ENCODE data around the gene LCNL1.

LCNL1 gene

DNA sequence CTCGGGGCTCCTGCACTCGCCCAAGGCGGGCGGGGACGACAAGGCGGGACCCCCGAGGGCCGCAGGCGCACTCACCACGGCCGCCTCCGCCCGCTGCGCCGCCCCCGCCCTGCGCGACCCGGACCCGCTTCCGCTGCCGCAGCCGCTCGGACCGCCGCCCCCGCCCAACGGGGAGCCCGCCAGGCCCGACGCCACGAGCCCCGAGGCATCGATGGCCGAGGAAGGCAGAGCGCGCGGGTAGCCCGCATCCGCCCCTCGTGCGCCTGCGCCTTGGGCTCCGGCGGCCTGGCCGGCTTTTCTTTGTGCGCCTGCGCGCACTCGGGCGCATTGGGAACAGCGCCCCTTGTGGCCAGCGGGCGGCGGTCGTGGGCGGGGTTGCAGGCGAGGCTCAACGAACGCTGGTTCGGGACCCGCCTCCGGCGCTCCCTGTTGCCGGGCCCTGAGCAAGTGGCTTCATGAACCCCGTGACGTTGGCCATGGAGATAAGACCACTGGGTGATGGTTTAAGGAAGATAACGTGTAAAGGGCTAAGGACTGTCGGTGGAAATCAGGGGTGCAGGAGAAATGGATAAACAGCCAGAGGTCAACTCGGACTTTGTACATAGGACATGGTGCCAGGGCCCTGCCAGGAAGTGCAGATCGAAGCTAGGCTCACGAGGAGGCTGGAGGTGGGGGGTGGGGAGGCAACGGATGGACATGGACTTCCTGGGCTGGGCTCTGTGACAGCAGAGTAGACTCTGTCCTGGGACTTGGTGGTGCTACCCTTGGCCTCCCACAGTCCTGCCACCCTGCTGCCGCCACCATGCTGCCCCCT, 38.1 kb upstream of the LCNL1 start, which contains the start of the genes C8G and FBXW5:
TSS of gene C8G (plus strand) at position 725 of the 814 bp plus-strand sequence. CDS start at position 803, 78 bp downstream.
TSS of gene FBXW5 (minus strand) at position 220 of the 814 bp plus-strand sequence. CDS start 655 bp downstream, outside the sequence.
- Histone ChIP-seq H3K27me3 (no peaks in the 10 kb centered on the region), H3K27ac (peak within 1 kb of the TSS; percentile 88 to 91), H3K36me3 (peaks cover 31 to 41% (median 34%) of the 10 kb centered on the region in 3 donors), H3K4me3 (peak within 1 kb of the TSS; percentile 82 to 83), H3K4me1 (peaks cover 0 to 58% (median 47%) of the 10 kb centered on the region in 4 donors), H3K9me3 (no peaks in the 10 kb centered on the region)
- intact Hi-C loops (cut with DNase I; ENCODE audit: low total_unique reads): loop anchor here (2.0 to 5.0 kb wide), 3 partner anchors 57 to 152 kb away; partner anchors contain the start of genes PHPT1, TMEM141 and TRAF2
- peak; percentile 91 to 97 for DNase-seq
- TF ChIP-seq, protein P1, sequence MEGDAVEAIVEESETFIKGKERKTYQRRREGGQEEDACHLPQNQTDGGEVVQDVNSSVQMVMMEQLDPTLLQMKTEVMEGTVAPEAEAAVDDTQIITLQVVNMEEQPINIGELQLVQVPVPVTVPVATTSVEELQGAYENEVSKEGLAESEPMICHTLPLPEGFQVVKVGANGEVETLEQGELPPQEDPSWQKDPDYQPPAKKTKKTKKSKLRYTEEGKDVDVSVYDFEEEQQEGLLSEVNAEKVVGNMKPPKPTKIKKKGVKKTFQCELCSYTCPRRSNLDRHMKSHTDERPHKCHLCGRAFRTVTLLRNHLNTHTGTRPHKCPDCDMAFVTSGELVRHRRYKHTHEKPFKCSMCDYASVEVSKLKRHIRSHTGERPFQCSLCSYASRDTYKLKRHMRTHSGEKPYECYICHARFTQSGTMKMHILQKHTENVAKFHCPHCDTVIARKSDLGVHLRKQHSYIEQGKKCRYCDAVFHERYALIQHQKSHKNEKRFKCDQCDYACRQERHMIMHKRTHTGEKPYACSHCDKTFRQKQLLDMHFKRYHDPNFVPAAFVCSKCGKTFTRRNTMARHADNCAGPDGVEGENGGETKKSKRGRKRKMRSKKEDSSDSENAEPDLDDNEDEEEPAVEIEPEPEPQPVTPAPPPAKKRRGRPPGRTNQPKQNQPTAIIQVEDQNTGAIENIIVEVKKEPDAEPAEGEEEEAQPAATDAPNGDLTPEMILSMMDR (IDR thresholded peaks at IDR 0.05): peak; percentile 98

DNA sequence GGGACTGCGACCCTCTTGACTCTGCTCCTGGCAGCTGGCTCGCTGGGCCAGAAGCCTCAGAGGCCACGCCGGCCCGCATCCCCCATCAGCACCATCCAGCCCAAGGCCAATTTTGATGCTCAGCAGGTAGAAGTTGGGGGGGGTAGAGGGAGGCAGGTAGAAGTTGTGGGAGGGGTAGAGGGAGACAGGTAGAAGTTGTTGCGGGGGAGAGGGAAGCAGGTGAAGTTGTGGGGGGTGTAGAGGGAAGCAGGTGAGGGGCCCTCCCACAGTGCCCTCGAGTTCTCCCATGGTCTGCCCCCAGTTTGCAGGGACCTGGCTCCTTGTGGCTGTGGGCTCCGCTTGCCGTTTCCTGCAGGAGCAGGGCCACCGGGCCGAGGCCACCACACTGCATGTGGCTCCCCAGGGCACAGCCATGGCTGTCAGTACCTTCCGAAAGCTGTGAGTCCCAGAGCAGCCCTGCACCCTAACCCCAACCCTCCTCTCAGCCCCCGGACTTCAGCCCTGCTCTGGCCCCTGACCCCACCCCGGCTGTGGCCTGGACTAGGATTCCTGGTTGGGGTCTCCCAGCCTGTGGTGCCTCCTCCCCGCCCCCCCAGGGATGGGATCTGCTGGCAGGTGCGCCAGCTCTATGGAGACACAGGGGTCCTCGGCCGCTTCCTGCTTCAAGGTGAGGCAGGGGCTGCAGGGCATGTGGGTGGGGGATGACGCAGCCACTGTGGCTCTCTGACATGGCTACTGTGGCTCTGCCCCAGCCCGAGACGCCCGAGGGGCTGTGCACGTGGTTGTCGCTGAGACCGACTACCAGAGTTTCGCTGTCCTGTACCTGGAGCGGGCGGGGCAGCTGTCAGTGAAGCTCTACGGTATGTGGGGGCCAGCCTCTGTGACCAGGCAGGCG, 37.2 kb upstream of the LCNL1 start:
- Histone ChIP-seq H3K27me3 (no peaks in the 10 kb centered on the region), H3K4me3 (no peak overlapping the region), H3K9me3 (no peaks in the 10 kb centered on the region), H3K4me1 (peaks cover 0 to 58% (median 45%) of the 10 kb centered on the region in 4 donors), H3K36me3 (peaks cover 27 to 33% (median 27%) of the 10 kb centered on the region in 3 donors), H3K27ac (no peak overlapping the region)
- intact Hi-C loops (cut with DNase I; ENCODE audit: low total_unique reads): loop anchor here (2.0 kb wide), 1 partner anchor 97 kb away; the partner anchor contains the start of gene PHPT1
- no peak for DNase-seq
- TF ChIP-seq, protein P1 (IDR thresholded peaks at IDR 0.05): no peak

- DNase-seq: no peak
Observed at GRCh38 chr9:136946228-136947027, 36.4 kb upstream of the LCNL1 start.

DNA sequence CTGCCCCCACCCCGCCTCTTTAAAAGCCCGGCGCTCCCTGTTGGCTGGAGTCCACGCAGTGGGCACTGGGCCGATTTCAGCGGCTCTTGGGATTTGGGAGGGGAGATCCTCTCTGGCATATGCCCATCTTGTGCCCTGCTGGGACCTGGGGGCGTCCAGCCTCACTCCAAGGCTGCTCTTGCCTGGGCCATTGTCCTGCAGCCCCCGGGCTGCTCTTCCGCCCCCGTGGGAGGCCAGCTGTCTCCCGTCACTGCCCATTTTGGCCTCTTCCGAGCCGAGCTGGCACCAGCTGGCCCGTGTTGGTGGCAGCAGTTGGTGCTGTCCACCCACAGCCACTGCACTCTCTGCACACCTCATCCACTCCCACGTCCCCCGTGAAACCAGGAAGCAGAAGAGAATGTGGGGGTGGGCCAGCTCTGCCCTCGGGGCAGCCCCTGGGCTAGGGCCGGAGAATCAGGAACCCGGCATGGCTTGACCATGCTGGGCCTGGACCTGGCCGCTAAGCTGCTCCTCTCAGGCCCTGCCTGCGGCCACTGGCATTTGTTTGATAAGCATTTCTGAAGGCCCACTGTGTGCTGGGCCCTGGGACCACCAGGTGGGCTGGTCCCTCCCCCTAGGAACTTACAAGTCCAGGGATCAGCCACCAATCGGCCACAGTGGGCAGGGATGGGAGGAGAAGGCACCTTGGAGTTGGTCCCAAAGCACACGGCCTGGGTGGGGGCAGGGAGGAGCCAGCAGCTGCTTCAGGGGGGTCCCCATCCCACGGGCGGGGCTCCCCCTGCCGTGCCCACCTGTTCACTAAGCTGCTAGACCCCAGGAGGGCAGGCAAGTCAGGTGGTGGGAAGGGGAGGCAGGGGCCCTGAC, 35.5 kb upstream of the LCNL1 start:
- TF ChIP-seq, protein P1 (IDR thresholded peaks at IDR 0.05): no peak
- peaks cover 10 to 16% (median 10%) of the 10 kb centered on the region in 3 donors for H3K36me3 ChIP-seq
- intact Hi-C loops (cut with DNase I; ENCODE audit: low total_unique reads): no loop called here

More at GRCh38 chr9:136946228-136947027, 36.4 kb upstream of the LCNL1 start:
- Histone ChIP-seq H3K4me1 (peaks cover 0 to 60% (median 44%) of the 10 kb centered on the region in 4 donors), H3K4me3 (no peak overlapping the region), H3K27me3 (no peaks in the 10 kb centered on the region), H3K36me3 (peaks cover 18 to 24% (median 19%) of the 10 kb centered on the region in 3 donors), H3K27ac (peak overlapping the region in 1 of 2 donors; percentile 22), H3K9me3 (no peaks in the 10 kb centered on the region)
- intact Hi-C loops (cut with DNase I; ENCODE audit: low total_unique reads): no loop called here
- TF ChIP-seq, protein P1 (IDR thresholded peaks at IDR 0.05): no peak

More for the DNA sequence above, 35.5 kb upstream of the LCNL1 start:
- Histone ChIP-seq H3K9me3 (no peaks in the 10 kb centered on the region), H3K27ac (peak overlapping the region in 1 of 2 donors; percentile 22), H3K4me3 (no peak overlapping the region), H3K27me3 (no peaks in the 10 kb centered on the region), H3K4me1 (peaks cover 0 to 55% (median 44%) of the 10 kb centered on the region in 4 donors)
- DNase-seq: no peak
